Loucy (cell line): ENCODE measurements around the gene PCYT1A.

ENCODE experiments used
- CTCF ChIP-seq: fragments of 200-600 bp; sonication (generic); conservative IDR thresholded peaks from 2 replicates; pipeline ENCODE4 v1.5.1; 2014; ENCODE audit warnings: mild to moderate bottlenecking, antibody characterized with exemption, low read length
- EZH2phosphoT487 ChIP-seq: fragments of 200-600 bp; IDR thresholded peaks from 2 replicates; pipeline ENCODE4 v1.6.1; 2018; ENCODE audit warnings: antibody characterized with exemption, mild to moderate bottlenecking, moderate library complexity, borderline replicate concordance

DNA sequence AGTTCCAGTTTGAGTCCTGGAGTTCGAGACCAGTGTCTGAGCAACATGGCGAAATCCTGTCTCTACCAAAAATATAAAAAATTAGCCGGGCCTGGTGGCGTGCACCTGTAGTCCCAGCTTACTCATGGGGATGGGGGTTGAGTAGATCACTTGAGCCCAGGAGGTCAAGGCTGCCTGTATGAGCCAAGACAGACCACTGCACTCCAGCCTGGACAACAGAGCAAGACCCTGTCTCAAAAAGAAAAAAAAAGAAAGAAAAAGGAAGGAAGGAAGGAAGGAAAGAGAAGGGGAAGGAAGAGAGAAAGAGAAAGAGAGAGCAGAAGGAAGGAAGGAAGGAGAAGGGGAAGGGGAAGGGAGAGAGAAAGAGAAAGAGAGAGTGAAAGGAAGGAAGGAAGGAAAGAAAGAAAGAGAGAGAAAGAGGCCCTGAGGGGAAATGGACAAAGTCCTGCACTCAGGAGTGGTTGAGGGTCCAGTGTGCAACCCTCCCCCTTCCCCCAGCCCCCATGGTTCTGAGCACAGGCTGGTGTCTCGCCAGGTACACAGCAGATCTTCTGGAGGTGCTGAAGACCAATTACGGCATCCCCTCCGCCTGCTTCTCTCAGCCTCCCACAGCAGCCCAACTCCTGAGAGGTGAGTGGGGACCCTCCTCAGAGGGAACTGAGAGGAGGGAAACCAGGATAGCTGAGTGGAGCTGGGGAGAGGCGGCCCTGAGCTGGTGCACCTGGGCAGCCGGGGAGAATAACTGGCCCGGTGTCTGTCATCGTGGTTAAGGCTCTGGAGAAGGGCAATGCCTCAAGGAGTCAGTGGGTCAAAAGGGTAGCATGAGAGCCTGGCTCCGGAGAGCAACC lies 70.0 kb downstream of the PCYT1A start:
- TF ChIP-seq CTCF (no peak), EZH2phosphoT487 (no peak)
